HG03565 (cell line): ENCODE results near the gene GPC1.
"Not testable (repeated sequence)": the region's sequence is repeated elsewhere in the genome, so short reads cannot be mapped to it uniquely, and the experiment has no call there.

Experiments used
- ATAC-seq: cut with Tn5 transposase; IDR thresholded peaks from one replicate; pipeline ENCODE4 v1.9.1; 2021; ENCODE audit warnings: mild to moderate bottlenecking, moderate library complexity; ENCODE audit not compliant: unreplicated experiment

GPC1 gene

DNA sequence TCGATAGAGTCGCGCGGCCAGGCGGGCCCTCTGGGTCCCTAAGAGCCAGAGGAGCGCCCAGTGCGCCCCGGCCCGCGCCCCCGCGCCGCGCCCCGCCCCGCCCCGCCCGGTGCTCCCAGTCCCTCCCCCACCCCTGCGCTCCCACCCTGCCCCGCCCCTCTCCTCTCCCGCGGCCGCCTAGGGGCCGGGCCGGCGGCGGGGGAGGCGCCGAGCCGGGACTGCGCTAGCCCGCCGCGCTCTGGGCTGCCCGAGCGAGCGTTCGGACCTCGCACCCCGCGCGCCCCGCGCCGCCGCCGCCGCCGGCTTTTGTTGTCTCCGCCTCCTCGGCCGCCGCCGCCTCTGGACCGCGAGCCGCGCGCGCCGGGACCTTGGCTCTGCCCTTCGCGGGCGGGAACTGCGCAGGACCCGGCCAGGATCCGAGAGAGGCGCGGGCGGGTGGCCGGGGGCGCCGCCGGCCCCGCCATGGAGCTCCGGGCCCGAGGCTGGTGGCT lies at the start of gene GPC1:
GPC1 (plus strand) TSS at position 207 of the 491 bp plus-strand sequence; CDS start at position 463, 256 bp downstream.
- ATAC-seq, result no peak

- ATAC-seq, result no peak
Observed at GRCh38 chr2:240386326-240386725, 49.1 kb upstream of the GPC1 start.

DNA sequence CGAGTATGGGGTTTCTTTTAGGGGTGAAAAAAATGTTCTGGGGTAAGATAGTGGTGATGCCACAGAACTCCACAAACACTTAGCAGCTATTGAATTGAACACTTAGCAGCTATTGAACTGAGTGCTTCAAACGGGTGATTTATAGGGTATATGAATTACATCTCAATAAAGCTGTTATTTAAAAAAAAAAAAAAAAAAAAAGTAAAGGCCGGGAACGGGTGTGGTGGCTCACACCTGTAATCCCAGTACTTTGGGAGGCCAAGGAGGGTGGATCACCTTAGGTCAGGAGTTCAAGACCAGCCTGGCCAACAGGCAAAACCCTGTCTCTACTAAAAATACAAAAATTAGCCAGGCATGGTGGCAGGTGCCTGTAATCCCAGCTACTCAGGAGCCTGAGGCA lies 48.7 kb upstream of the GPC1 start:
- not testable (repeated sequence) for ATAC-seq

GRCh38 chr2:240387325-240387668 lies 48.2 kb upstream of the GPC1 start:
- no peak for ATAC-seq

DNA sequence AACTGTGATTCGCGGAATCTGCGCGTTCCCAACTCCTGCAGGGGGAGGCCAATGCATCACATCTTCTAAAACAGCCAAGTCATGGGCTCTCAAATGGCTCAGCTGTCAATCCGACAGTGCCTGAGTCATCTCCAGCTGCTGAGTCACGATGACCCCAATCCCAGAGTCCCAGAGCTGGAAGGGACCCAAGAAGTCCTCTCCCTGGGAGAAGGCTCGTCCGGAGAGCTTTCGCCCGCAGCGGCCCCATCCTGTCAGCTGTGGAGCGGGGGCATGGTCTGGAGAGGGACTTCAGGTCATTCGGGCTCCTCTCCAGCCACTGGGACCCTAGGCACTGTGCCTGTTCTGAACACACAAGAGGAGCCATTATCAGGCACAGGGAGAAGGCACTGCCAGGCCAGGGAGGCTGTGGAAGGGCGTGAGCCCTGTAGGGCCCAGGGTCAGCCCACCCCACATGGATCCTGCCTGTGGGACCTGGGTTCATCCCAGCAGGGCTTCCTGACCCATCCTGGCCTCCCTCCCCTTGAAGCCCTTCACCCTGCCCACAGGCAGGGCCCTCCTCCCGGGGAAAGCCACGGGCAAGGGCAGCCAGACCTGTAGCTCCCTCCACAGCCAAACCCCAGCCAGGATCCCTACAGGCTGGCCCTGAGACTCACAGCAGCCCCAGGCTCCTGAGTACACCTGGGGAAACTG lies 47.6 kb upstream of the GPC1 start:
- no peak for ATAC-seq

GRCh38 chr2:240388471-240389301 lies 46.8 kb upstream of the GPC1 start:
- ATAC-seq, result no peak

DNA sequence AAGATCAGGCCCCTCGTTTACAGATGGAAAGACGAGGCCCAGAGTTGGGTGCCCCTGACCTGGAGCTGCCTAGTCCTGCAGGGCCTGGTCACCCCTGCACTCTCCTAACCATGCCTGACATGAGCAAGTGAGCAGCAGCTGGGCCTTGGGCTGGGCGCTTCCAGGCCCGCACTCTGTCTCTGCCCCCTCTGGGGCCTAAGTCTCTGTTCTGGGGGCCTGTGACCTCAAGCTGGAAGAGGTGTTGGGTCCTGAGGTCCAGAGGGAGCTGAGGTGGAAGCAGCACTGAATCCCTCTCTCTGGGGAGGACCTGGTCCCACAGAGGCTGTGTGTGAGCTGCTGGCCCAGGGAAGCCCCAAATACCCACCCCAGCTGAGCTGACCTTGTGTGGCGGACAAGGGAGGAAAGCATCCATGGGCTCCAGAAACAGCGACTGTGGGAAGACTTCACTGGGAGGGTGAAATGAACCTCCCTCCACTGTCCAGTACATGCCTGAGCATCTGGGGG lies 46.1 kb upstream of the GPC1 start:
- ATAC-seq, result no peak

- no peak for ATAC-seq
Observed at GRCh38 chr2:240390091-240391073, 45.1 kb upstream of the GPC1 start.

DNA sequence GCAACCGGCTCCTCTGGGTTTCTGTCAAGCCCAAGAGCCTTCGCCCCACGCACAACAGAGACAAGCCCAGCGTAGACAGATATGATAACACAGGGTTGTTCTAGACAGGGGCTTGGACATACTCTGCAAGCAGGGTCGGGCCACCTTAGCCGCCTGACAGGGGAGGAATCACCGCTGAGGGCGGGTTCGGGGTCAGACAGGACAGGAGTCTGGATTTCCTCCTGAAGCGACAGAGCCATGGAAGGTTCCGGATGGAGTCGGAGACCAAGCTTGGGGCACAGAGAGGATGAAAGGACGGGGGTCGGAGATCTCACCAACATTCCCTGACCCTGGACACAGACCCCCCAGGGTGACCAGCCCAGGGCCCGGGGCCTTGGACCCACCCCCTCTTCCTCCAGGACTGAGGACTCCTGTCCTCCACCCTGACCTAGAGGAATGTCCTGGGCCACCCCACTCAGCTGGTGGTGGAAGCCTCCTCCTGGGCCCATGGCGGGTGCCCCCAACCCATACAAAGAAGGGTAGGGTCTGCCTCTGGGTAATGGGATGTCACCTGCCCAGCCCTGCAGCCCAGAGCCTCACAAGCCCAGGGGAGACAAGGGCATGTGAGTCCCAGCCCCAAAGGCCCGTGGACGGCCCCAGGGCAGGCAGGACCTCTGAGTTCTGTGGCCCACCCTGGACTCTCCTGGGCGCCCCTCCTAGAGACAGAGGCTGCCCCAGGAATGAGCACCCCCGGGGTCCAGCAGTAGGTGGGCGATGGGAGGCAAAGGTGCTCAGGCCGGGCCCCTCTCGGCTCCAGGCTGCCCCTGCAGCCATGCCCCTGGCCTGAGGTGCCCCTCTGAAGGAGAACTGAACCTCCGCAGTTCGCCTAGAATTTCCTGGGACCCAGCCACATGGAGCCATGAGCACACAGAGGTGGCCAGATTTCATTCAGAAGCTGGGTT lies 44.1 kb upstream of the GPC1 start:
- ATAC-seq, result no peak

DNA sequence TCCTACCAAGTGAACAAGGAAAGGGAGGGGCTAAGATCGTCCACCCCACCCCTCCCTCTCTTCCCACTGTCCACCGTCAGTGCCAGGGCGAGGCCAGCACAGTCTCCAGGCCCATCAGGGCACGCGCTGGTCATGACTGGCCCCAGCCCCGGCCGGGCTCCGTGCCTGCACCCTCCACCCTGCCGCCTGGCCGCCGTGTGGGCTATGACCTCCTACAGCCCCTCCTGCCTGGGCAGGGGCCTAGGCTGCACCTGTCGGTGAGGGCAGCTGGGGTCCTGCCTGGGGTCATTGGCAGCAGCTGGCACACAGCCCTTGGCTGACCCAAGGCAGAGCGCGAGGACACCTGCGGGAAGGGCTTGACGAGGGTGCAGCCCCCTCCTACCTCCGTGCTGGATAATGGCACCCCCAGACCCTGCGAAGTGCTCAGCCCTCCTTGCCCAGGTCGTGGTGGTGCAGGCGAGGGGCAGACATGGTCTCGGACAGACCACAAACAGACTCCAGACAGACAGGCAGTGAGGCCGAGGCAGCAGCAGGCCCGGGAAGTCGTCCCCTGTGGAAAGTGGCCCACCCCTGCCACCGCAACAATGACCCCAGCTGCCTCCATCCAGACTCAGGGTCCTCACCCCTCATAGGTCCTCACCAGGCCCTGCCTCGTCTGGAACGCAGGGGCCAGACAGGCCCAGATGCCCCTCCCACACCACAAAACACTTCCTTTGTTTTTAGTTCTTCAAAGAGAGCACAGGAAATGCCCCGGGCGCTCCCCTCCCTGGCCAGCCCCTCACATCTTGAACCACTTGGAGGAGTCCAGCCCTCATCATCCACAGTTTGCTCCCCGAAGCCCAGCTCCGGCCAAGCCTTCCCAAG lies 43.1 kb upstream of the GPC1 start:
- no peak for ATAC-seq

DNA sequence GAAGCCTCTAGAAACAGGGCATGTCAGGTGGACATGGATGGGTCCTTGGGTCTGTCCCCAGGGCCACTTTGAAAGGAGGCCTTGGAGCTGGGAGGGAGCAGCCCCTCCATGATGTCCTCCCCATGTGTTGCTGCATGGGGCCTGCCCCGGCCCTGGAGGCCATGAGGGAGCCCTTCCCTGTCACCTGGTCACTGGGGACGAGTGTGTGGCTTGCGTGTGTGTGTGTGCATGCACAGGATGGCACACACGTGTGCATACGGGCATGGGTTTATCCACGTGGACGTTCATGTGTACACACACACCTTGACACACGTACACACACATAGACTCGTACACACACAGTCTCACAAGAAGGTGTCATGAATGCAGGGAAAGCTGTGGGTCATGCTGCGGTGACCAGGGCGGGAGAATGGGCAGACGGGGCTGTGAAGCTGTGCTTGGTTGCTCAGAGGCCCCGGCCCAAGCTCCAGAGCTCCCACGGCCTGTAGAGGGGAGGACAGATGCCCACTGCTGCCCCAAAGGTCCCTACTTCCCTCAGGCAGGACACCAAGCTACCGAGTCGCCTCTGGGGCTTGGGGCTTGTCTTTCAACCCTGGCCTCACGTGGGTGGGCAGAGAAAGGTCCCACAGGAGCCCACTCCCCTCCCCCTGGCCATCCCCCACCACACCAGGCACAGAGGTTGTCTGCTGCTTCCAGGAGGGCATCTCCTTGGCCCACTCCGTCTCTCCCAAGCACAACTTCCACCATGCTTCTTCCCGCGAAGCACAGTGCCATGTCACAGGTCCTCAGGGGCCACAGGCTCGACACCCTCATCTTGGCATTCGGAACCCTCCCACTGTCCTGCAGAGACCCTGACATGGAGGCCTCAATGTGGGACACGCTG lies 42.3 kb upstream of the GPC1 start:
- no peak for ATAC-seq

GRCh38 chr2:240393831-240394410 lies 41.5 kb upstream of the GPC1 start:
- no peak for ATAC-seq

DNA sequence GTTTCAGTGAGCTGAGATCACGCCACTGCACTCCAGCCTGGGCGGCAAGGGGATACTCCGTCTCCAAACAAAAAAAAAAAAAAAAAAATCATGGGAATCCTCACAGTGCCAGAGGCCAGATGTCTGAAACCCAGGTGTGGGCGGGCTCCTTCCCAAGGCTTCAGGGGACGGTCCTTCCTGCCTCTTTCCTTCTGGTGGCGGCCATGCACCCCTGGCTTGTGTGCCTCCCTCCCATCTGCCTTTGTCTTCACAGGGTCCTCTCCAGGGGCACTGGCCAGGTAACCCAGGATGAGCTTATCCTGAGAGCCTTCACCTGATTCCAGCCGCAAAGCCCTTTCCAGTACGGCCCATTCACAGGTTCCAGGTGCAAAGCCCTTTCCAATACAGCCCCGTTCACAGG lies 40.9 kb upstream of the GPC1 start:
- no peak for ATAC-seq

GRCh38 chr2:240395448-240395847 lies 40.0 kb upstream of the GPC1 start:
- no peak for ATAC-seq

GRCh38 chr2:240395896-240396622 lies 39.4 kb upstream of the GPC1 start:
- no peak for ATAC-seq

GRCh38 chr2:240396623-240397541 lies 38.6 kb upstream of the GPC1 start:
- no peak for ATAC-seq
